Neural crest cell (in vitro differentiated cells): ENCODE measurements around the gene CORO7. TPM values are rescaled to one million over a fixed set of nuclear protein-coding genes. Genes with fewer than 3 reads are reported as not detected.

Experiments used
- DNase-seq: peaks from one replicate; pipeline ENCODE4 v3.0.0; 2021; ENCODE audit warnings: low read depth, mixed read lengths, low spot score
- H3K27ac Mint-ChIP-seq: one replicate; pipeline ENCODE4 v1.8.0; 2021; ENCODE audit warnings: mild to moderate bottlenecking, mixed read lengths; ENCODE audit not compliant: unreplicated experiment
- H3K27me3 Mint-ChIP-seq: 2 replicates; pipeline ENCODE4 v1.8.0; 2021; ENCODE audit warnings: low read depth, mild to moderate bottlenecking, mixed read lengths
- H3K36me3 Mint-ChIP-seq: 2 replicates; pipeline ENCODE4 v1.8.0; 2021; ENCODE audit warnings: low read depth, mild to moderate bottlenecking, mixed read lengths
- H3K4me1 Mint-ChIP-seq: 2 replicates; pipeline ENCODE4 v1.8.0; 2021; ENCODE audit warnings: mixed read lengths
- H3K4me3 Mint-ChIP-seq: one replicate; pipeline ENCODE4 v1.8.0; 2021; ENCODE audit warnings: mild to moderate bottlenecking, mixed read lengths
- H3K9me3 Mint-ChIP-seq: 2 replicates; pipeline ENCODE4 v1.8.0; 2021; ENCODE audit warnings: mixed read lengths
- total RNA-seq: library from RNA; stranded (reverse); gene quantifications from 2 replicates; pipeline ENCODE4 v1.2.1, GENCODE V29; 2021
- TF ChIP-seq, protein P1 (sequence below): fragments of 200-600 bp; sonication (generic); conservative IDR thresholded peaks from 2 replicates; pipeline ENCODE4 v1.5.0; 2021; ENCODE audit warnings: antibody characterized with exemption, mild to moderate bottlenecking

The CORO7 gene
- total RNA-seq, 1 donor from 2014 or later = 43.2 TPM

DNA sequence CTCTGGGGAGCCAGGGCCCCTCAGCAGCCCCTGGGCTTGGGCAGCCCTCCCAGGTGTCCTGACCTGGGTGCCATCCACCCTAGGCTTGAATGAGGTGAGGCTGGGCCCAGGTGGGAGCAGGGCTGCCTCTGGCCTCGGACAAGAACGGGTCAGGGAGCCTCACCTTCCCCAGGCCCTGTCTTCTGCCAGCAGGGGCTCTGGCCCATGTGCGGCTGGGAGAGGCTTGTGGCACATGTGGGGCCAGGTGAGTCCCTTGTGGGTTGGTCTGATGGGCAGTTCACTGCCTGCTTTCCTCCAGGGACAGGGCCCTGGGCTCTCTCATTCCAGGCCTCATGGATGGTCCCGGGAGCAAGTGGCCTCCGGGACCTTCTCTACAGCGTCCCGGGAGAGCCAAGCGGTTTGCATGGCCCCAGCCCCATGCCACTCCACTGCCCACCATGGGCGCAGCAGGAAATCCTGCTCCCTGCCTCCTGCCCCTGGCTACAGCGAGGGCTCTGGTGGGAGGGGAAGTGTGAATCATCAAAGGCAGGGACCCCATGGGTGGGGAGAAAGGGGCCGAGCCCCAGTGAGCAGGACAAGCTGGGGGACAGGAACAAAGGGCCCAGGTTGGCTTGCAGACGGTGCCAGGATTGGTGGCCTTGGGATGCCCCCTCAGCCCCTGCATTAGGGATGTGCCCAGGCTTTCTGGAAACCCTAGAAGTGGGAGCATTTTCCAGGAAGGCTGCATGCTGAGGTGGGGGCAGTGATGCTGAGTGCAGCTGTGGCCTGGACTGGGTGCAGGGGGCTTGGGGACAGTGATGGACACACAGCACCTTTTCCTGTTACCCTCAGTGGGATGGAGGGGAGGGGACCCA lies 32.6 kb downstream of the CORO7 start:
- no peaks in the 10 kb centered on the region for H3K27me3 Mint-ChIP-seq
- TF ChIP-seq, protein P1, sequence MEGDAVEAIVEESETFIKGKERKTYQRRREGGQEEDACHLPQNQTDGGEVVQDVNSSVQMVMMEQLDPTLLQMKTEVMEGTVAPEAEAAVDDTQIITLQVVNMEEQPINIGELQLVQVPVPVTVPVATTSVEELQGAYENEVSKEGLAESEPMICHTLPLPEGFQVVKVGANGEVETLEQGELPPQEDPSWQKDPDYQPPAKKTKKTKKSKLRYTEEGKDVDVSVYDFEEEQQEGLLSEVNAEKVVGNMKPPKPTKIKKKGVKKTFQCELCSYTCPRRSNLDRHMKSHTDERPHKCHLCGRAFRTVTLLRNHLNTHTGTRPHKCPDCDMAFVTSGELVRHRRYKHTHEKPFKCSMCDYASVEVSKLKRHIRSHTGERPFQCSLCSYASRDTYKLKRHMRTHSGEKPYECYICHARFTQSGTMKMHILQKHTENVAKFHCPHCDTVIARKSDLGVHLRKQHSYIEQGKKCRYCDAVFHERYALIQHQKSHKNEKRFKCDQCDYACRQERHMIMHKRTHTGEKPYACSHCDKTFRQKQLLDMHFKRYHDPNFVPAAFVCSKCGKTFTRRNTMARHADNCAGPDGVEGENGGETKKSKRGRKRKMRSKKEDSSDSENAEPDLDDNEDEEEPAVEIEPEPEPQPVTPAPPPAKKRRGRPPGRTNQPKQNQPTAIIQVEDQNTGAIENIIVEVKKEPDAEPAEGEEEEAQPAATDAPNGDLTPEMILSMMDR = no peak
- DNase-seq = no peak

DNA sequence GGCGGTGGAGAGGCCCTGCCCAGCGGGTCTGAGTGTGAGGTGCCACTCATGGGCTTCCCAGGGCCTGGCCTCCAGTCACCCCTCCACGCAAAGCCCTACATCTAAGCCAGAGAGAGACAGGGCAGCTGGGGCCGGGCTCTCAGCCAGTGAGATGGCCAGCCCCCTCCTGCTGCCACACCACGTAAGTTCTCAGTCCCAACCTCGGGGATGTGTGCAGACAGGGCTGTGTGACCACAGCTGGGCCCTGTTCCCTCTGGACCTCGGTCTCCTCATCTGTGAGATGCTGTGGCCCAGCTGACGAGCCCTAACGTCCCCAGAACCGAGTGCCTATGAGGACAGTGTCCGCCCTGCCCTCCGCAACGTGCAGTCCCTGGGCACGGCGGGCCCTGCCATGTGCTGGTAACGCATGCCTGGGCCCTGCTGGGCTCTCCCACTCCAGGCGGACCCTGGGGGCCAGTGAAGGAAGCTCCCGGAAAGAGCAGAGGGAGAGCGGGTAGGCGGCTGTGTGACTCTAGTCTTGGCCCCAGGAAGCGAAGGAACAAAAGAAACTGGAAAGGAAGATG lies 33.5 kb downstream of the CORO7 start:
- no peaks in the 10 kb centered on the region for H3K36me3 Mint-ChIP-seq
- no peak overlapping the region for H3K4me3 Mint-ChIP-seq
- TF ChIP-seq, protein P1 = no peak
- peaks cover 2% of the 10 kb centered on the region for H3K4me1 Mint-ChIP-seq
- no peak for DNase-seq
- no peaks in the 10 kb centered on the region for H3K9me3 Mint-ChIP-seq
- no peaks in the 10 kb centered on the region for H3K27me3 Mint-ChIP-seq
- no peak overlapping the region for H3K27ac Mint-ChIP-seq

More for the DNA sequence above, 32.6 kb downstream of the CORO7 start:
- H3K4me1 Mint-ChIP-seq = peaks cover under 1% of the 10 kb centered on the region
- H3K9me3 Mint-ChIP-seq = no peaks in the 10 kb centered on the region
- peak overlapping the region; percentile 62 for H3K27ac Mint-ChIP-seq
- H3K4me3 Mint-ChIP-seq = no peak overlapping the region
- H3K36me3 Mint-ChIP-seq = no peaks in the 10 kb centered on the region

DNA sequence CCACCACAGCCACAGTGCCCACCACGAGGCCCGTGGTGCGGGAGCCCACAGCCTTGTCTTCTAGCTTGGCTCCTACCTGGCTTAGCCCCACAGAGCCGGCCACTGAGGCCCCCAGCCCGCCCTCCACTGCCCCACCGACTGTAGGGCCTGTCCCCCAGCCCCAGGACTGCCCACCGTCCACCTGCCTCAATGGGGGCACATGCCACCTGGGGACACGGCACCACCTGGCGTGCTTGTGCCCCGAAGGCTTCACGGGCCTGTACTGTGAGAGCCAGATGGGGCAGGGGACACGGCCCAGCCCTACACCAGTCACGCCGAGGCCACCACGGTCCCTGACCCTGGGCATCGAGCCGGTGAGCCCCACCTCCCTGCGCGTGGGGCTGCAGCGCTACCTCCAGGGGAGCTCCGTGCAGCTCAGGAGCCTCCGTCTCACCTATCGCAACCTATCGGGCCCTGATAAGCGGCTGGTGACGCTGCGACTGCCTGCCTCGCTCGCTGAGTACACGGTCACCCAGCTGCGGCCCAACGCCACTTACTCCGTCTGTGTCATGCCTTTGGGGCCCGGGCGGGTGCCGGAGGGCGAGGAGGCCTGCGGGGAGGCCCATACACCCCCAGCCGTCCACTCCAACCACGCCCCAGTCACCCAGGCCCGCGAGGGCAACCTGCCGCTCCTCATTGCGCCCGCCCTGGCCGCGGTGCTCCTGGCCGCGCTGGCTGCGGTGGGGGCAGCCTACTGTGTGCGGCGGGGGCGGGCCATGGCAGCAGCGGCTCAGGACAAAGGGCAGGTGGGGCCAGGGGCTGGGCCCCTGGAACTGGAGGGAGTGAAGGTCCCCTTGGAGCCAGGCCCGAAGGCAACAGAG lies 34.2 kb downstream of the CORO7 start:
- TF ChIP-seq, protein P1 = no peak
- Mint-ChIP-seq H3K4me3 (no peak overlapping the region), H3K9me3 (no peaks in the 10 kb centered on the region), H3K36me3 (no peaks in the 10 kb centered on the region), H3K4me1 (peaks cover 8% of the 10 kb centered on the region), H3K27me3 (no peaks in the 10 kb centered on the region), H3K27ac (no peak overlapping the region)
- DNase-seq = no peak

DNA sequence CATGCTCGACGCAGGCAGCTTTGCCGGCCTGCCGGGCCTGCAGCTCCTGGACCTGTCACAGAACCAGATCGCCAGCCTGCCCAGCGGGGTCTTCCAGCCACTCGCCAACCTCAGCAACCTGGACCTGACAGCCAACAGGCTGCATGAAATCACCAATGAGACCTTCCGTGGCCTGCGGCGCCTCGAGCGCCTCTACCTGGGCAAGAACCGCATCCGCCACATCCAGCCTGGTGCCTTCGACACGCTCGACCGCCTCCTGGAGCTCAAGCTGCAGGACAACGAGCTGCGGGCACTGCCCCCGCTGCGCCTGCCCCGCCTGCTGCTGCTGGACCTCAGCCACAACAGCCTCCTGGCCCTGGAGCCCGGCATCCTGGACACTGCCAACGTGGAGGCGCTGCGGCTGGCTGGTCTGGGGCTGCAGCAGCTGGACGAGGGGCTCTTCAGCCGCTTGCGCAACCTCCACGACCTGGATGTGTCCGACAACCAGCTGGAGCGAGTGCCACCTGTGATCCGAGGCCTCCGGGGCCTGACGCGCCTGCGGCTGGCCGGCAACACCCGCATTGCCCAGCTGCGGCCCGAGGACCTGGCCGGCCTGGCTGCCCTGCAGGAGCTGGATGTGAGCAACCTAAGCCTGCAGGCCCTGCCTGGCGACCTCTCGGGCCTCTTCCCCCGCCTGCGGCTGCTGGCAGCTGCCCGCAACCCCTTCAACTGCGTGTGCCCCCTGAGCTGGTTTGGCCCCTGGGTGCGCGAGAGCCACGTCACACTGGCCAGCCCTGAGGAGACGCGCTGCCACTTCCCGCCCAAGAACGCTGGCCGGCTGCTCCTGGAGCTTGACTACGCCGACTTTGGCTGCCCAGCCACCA lies 35.1 kb downstream of the CORO7 start:
- no peak for DNase-seq
- H3K4me1 Mint-ChIP-seq = peaks cover 8% of the 10 kb centered on the region

More for the DNA sequence above, 35.1 kb downstream of the CORO7 start:
- Mint-ChIP-seq H3K9me3 (no peaks in the 10 kb centered on the region), H3K27ac (no peak overlapping the region), H3K27me3 (no peaks in the 10 kb centered on the region), H3K36me3 (no peaks in the 10 kb centered on the region), H3K4me3 (no peak overlapping the region)
- TF ChIP-seq, protein P1 = no peak
